ENCODE measurements around the gene COPZ2.

The COPZ2 gene

GRCh38 chr17:47987240-47987835, 50.3 kb downstream of the COPZ2 start:
- peak overlapping the region; percentile 91 for H3K27ac ChIP-seq

DNA sequence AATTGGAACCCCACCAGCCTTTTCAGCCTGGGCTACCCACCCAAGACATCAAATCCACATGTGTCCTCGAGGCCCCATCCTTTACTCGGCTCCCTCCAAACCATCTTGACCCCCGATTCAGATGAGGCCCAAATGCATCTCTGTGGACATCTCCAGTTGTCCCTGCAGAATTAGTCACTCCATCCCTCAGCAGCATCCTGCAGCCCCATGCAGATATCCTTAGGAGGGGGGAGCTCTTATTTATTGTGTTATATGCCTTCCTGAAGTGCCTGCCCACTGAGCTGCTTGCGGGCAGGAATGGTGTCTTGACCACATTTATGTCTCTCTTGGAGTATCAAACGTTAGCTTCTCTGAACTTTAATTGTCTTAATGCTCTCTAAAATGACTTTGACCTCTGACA, 51.1 kb downstream of the COPZ2 start:
- no peak for TF ChIP-seq ZFX (IDR thresholded peaks at IDR 0.05)
- TF ChIP-seq CTCF (conservative IDR thresholded peaks at IDR 0.05), result no peak
- H3K27ac ChIP-seq, result peak overlapping the region; percentile 91

More at GRCh38 chr17:47987240-47987835, 50.3 kb downstream of the COPZ2 start:
- TF ChIP-seq CTCF (conservative IDR thresholded peaks at IDR 0.05) (no peak), ZFX (IDR thresholded peaks at IDR 0.05) (peak; percentile 43; the same call in 1 of the 2 replicates)

DNA sequence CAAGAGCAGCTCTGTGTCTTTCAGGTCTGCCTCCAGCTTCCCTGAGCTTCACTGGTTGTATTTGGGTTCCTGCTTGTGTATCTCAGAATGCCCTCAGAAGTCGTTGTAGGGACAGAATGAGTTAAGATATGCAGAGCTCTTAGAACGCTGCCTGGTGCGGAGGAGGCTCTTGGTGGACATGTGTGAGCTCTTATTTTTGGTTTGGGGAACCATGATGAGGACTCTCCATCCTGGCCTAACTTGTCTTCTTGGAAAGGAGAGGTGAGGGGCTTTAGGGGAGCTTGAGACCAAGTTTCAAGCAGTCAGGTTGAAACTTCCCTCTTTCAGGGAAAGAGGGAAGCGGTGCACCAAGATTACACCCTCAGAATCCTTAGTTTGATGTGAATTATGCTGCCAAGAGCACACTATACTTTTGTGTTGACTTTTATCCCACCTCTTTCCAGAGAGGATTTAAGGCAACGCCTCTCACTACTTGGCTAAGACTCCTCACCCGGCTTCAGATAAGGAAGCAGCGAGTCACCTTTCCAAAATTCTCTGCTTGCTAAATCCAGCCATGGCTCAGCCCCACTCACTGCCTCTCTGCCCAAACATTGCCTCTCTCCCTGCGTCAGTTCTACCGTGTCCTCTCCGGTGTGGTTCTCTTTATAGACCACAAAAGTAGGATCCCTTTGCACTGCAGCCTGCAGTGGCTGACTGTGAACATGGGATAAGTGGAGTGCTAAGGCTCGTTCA, 53.9 kb downstream of the COPZ2 start:
- H3K27ac ChIP-seq, result peak overlapping the region; percentile 91
- TF ChIP-seq ZFX (IDR thresholded peaks at IDR 0.05) (no peak), CTCF (conservative IDR thresholded peaks at IDR 0.05) (no peak)

GRCh38 chr17:47982645-47983390, 54.8 kb downstream of the COPZ2 start:
- TF ChIP-seq ZFX (IDR thresholded peaks at IDR 0.05), result no peak
- TF ChIP-seq CTCF (conservative IDR thresholded peaks at IDR 0.05), result no peak
- peak overlapping the region; percentile 91 for H3K27ac ChIP-seq

DNA sequence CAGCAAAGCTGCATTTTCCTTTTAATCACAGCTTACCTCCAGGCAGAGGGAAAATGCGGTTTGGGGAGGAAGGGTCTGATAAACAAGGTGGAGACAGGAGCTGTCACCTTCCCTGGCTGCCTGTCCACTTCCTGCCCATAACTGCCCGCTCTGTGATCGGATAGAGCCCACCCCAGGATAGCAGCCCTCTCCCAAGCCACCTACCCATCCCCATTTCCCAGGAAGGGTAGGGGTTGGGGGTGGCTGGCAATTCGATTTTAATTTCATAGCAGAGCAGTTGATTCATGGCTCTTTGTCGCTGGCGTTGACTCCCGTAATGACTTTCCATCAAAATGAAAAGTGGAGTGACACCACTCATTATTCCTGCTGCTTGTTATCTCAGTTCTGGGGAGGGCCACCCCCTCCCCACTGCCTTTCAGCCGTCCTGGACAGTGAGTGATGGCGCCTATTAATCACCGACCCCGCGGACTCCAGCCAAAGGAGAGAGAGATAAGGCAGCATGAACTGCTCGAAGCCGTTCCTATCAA, 55.4 kb downstream of the COPZ2 start:
- TF ChIP-seq ZFX (IDR thresholded peaks at IDR 0.05), result no peak
- TF ChIP-seq CTCF (conservative IDR thresholded peaks at IDR 0.05), result no peak
- H3K27ac ChIP-seq, result peak overlapping the region; percentile 91

- TF ChIP-seq ZFX (IDR thresholded peaks at IDR 0.05) (no peak), CTCF (conservative IDR thresholded peaks at IDR 0.05) (no peak)
- no peak overlapping the region for H3K27ac ChIP-seq
Measured at GRCh38 chr17:47981462-47981861, 56.1 kb downstream of the COPZ2 start.

- no peak overlapping the region for H3K27ac ChIP-seq
- no peak for TF ChIP-seq CTCF (conservative IDR thresholded peaks at IDR 0.05)
- TF ChIP-seq ZFX (IDR thresholded peaks at IDR 0.05), result no peak
Measured at GRCh38 chr17:47980541-47980940, 57.1 kb downstream of the COPZ2 start.
